Cerebellar nuclear complex (tissue), 1 donor: Measurements from ENCODE around the gene ABO.
"Not testable (repeated sequence)": the region's sequence is repeated elsewhere in the genome, so short reads cannot be mapped to it uniquely, and the experiment has no call there.

Experiments
- DNase-seq, 2 experiments: peaks; one replicate each; lab custom pipeline; 2025; lab: John Stamatoyannopoulos, UW

The ABO gene

GRCh38 chr9:133242991-133243390 is 32.0 kb downstream of the ABO start:
- DNase-seq, result no peak

DNA sequence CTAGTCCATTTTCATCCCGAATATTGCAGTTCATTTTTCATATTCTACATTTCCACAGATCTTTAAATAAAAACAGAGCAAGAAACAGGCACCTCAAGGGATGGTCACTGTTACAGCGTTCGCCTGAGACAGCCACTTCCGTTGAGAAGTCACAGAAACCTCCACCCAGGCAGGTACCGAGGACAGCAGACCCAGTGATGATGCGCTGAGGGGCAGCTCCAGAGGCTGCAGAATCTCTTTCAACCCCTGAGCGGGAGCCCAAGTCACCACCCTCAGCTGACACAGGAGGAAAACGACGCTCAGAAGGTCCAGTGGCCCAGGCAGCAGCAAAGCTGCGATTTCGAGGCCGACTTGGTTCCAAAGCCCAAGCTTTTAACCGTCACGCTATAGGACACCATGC is 32.8 kb downstream of the ABO start:
- DNase-seq, result no peak

DNA sequence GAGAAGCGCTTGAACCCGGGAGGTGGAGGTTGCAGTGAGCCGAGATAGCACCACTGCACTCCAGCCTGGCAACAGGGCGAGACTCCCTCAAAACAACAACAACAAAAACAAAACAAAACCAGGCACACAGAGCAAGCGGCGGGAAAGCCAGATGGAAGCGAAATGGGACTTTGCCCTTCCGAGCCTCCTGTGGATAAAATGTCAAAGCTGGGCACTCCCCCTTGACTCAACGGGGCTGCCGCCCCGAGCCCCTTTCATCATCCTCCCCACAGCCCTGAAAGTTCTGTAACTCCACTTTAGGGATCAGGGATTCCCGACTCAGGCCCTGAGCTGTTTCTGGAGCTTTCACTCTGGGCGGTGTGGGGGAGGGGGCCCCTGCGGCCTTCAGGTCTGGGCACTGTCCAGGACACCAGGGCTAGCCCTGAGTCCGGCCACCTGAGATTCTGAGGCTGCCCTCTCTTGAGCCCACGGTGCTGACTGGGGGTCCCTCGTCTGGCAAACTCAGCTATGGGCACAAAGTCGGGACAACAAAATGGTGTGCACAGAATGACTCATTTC is 35.4 kb downstream of the ABO start:
- no peak for DNase-seq

- DNase-seq, result no peak
Observed at GRCh38 chr9:133238851-133239532, 36.0 kb downstream of the ABO start.

DNA sequence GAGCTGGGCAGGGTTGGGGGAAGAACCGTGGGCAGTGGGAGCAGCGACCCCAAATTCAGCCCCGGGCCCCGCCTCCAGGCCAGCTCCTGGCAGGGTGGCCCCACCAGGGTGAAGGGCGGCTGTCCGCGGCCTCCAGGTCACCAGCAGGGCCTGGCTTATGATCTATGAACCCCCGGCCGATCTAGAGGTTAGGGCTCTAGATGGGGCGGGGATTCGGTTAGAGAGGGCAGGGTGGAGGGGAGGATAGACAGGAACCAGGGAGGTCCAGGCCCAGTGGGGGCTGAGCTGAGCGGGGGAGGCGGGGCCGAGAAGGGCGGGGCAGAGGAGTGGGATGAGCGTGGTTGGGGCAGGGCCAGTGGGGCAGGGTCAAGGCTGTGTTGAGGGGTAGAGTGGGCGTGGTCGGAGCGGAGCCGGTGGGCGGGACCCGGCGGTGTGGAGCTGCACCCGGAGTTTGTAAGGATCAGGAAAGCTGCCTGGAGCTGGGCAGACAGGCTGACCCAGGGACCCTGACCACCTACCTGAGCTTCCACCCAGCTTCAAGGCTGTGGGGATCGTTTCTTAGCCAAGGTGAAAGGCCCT is 36.6 kb downstream of the ABO start:
- no peak for DNase-seq

DNA sequence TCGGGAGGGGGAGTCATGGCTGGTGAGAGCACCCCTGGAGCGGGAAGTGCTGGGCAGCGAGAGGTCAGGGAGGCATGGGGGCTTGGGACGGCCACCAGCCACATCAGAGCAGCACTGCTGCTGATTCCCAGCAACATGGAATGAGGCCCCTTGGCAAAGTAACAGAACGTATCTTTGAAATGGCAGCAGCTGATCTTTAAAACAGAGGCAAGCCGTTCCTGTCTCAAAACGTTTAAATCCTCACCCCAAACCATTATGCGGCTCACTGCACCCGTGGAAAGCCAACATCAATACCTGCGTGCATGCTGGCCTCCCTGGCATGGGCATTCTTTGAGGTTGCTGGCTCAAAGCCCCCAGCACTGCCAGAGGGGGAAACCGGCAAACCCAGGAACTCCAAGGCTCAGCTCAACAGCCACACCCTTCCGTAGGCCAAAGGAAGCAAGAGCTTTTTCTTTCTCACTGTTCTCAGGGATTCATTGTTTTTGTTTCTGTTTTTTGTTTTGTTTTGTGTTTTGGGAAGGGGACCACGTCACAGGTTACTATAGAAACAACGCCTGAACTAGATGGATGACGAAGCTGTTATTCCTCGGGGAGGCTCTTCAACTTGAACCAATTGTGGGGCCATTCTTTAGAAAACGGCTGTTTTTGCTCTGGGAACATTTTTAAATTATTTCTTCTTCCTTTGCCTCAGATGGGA is 37.8 kb downstream of the ABO start:
- DNase-seq, result no peak

DNA sequence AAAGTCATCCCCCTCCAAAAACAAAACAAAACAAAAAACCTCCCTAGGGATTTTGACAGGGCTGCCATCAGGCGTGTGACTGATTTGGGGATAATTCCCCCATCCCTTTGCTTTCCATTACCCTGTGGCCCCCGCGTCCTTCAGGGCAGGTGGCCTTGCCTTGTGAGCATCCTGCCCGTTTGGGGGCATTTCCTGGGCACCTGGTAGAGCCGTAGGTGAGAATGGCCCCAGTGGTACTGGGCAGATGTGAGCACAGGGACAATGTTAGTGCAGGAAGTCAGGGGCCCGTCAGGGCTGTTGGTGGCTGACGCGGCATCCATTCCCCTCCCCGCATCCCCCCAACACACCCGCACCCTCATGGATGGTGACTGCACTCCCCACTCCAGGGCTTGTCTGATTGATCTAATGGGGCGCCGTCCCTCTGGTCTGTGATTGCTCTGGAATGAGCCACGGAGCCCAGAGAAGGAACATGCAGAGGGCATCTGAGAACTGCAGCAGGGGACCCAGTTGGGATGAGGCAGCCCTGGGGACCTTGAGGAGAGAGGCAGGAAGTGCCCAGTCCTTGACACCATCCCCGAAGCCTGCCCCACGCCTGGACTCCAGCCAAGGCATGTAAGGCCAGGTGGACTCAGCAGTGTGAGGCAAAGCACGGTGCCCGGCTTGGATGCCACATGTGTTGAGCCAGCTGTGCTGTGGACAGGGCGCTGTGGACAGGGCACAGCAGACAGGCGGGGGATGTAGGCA is 38.5 kb downstream of the ABO start:
- DNase-seq, result not testable (repeated sequence)

GRCh38 chr9:133235549-133236222 is 39.3 kb downstream of the ABO start:
- DNase-seq, result no peak

DNA sequence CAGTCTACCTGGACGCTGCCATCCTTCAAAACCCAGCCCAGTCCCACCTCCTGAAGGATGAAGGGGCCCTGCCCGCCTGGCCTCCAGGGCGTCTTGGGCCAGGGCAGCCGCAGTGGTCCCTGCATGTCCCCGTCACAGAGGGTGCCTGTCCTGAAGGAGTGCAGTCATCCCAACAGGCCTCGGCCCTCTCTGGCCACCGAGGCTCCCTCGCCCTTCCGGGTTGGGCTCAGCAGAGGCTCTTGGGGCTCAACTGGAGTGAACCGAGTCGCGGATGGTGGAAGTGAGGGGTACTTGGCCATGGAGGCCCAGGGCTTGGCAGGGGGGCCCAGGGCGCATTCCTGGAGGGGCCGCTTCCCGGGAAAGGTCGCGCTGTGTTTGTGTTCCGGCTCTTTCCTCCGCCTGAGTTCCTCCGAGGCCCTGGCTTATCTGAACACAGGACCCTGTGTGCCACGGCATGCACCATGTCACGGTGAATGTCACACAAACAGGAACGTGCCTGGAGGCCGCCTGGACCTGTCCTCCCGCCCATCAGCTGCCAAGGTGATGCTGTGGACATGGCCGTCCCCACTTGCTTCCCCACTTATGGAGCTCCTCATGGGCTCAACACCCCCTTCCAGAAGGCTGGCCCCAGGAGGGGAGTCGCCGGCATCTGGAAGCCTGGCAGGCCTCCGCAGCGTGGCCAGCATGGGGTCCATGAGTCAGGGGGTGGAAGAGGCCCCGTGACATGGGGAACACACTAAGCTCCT is 40.3 kb downstream of the ABO start:
- no peak for DNase-seq

DNA sequence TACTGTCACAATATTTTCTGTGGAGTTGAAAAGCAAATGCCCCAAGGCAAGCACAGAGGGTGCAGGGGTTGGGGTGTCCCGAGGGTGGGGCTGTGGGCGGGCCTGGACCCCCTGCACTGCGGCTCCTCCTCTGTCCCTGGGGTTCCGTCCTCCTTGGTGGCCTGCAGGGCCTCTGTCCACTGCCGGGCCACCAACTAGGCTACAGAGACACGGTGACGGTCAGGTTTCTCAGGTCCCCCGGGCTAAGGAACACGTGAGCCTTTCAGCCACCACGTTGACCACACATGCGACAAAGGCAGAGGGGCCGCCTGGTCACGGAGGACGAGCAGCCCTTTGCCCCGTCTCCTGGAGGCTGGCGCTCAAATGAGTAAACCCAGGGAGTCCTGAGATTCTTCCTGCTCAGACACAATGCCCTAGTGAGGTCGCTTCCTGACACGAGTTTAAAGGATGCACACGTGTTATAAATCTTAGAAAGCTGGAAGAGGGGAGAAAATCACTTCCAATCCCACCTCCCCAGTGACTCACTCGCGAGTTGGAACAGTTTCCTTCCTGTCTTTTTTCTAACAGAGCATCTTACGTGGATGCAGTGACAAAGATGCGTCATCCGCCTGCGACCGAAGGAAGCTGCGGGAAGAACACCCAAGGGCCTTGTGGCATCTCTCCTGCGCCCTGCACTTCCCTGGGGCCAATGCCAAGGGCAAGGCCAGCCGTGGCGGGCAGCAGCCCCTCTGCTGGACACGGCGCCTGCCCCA is 41.1 kb downstream of the ABO start:
- DNase-seq, result no peak

GRCh38 chr9:133231934-133232568 is 43.0 kb downstream of the ABO start:
- DNase-seq, result not testable (repeated sequence)

GRCh38 chr9:133230514-133230913 is 44.5 kb downstream of the ABO start:
- DNase-seq, result not testable (repeated sequence)

DNA sequence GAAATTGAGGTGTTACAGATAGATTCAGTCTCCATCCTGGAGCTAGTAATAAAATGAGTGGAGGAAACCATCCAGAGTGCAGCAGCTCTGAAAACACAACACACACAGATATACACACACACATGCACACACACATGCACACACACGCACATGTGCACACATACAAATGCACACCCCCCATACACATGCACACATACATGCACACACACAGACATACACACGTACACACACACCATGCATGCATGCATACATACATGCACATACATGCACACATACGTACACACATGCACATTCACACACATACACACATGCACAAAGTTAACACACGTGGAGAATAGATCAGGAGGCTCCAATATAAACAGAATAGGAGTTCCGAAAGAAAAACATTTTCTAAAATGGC is 44.9 kb downstream of the ABO start:
- DNase-seq, result no peak

GRCh38 chr9:133228474-133229193 is 46.4 kb downstream of the ABO start:
- not testable (repeated sequence) for DNase-seq

DNA sequence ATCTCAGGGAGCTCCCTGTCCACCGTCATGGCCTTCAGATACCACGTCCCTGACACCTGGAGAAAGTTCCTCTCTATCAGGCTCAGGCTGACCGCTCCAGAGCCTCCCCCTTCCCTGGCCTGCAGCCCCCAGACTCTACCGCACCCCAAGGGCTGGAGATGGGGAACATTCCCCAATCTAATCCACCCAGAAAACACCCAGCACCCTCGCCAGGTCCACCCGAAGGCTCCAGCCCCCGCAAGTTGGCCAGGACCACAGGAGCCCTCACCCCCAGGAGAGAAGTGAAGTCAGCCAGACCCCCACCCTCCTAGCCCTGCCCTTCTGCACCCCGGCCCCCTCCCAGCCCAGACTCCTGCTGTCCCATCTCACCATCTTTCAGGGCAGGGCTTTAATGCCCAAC is 47.0 kb downstream of the ABO start:
- DNase-seq, result not testable (repeated sequence)

GRCh38 chr9:133227242-133227860 is 47.6 kb downstream of the ABO start:
- DNase-seq, result no peak

GRCh38 chr9:133226219-133227171 is 48.5 kb downstream of the ABO start:
- DNase-seq, result no peak
